Measurements from ENCODE around the gene ANXA7.
A peak's percentile ranks its signal among the peaks of the same experiment; 100 is the strongest.

DNA sequence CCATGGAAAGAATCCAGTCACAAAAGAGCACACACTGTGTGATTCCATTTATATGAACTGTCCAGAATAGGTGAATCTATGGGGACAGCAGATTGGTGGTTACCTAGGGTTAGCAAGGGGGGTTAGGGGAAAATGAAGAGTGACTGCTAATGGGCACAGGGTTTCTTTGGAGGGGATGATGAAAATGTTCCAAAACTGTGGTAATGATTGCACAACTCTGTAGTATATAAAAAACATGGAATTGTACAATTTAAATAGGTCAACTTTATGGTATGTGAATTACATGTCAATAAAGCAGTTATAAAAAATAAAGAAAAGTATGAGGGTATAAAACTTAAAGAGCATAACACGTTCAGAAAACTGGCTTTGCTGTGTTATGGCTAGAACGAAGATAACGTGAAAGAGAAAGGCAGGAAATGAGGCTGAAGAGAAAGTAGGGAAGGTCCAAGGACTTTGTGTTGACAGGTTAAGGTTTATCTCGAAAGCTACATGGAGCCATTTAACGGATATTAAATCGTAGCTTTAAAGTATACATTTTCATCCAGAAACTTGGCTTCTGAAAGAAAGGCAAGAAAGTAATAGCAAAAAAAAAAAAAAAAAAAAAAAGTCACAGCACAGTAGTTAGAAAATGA, 45.9 kb upstream of the ANXA7 start:
- no peak for TF ChIP-seq CTCF (IDR thresholded peaks at IDR 0.05)
- peak in 1 of 3 donors; percentile 16 for TF ChIP-seq POLR2AphosphoS5 (IDR thresholded peaks at IDR 0.05)
- TF ChIP-seq POLR2A (IDR thresholded peaks at IDR 0.05), result no peak
- no peak for TF ChIP-seq EP300 (IDR thresholded peaks at IDR 0.05; ENCODE audit: low read depth)
